Left kidney (tissue), 2 donors: ENCODE data around the gene RGS3. TPM values are rescaled to one million over a fixed set of nuclear protein-coding genes. Genes with fewer than 3 reads are reported as not detected.
"Not testable (repeated sequence)": the region's sequence is repeated elsewhere in the genome, so short reads cannot be mapped to it uniquely, and the experiment has no call there.

ENCODE experiments used
- DNase-seq: peaks from one replicate; pipeline ENCODE4 v3.0.0-alpha.2; 2013
- polyA plus RNA-seq: library from polyadenylated mRNA; unstranded; fragments of 120-200 nt; gene quantifications from one replicate; pipeline ENCODE4 v1.2.1, GENCODE V29; 2013; ENCODE audit not compliant: insufficient read length

The RGS3 gene
- polyA plus RNA-seq, 1 donor: 38.5 TPM

GRCh38 chr9:113546566-113546965, 83.0 kb downstream of the RGS3 start:
- no peak for DNase-seq

- no peak for DNase-seq
Measured at GRCh38 chr9:113547501-113547900, 84.0 kb downstream of the RGS3 start.

GRCh38 chr9:113548221-113549041, 84.9 kb downstream of the RGS3 start:
- DNase-seq: no peak

GRCh38 chr9:113549892-113550291, 86.4 kb downstream of the RGS3 start:
- not testable (repeated sequence) for DNase-seq

GRCh38 chr9:113556877-113557593, 93.5 kb downstream of the RGS3 start:
- DNase-seq: no peak

GRCh38 chr9:113558632-113559502, 95.3 kb downstream of the RGS3 start:
- no peak for DNase-seq

GRCh38 chr9:113559834-113560800, 96.6 kb downstream of the RGS3 start:
- DNase-seq: no peak

GRCh38 chr9:113562653-113563381, 99.3 kb downstream of the RGS3 start:
- no peak for DNase-seq

- DNase-seq: no peak
Measured at GRCh38 chr9:113563826-113564497, 100.4 kb downstream of the RGS3 start.

- peak; percentile 65 for DNase-seq
Measured at GRCh38 chr9:113564498-113565237, 101.1 kb downstream of the RGS3 start.

- no peak for DNase-seq
Measured at GRCh38 chr9:113566016-113566711, 102.6 kb downstream of the RGS3 start.

- DNase-seq: no peak
Measured at GRCh38 chr9:113566712-113567071, 103.2 kb downstream of the RGS3 start.

GRCh38 chr9:113567361-113568080, 104.0 kb downstream of the RGS3 start:
- DNase-seq: no peak

GRCh38 chr9:113568081-113568435, 104.5 kb downstream of the RGS3 start:
- no peak for DNase-seq

GRCh38 chr9:113568571-113569321, 105.2 kb downstream of the RGS3 start:
- DNase-seq: no peak

GRCh38 chr9:113569472-113570060, 106.0 kb downstream of the RGS3 start:
- no peak for DNase-seq

GRCh38 chr9:113570106-113570505, 106.6 kb downstream of the RGS3 start:
- DNase-seq: no peak
